HT-29 (cell line): Measurements from ENCODE around the gene WNT8B. TPM values are rescaled to one million over a fixed set of nuclear protein-coding genes. Genes with fewer than 3 reads are reported as not detected.

Experiments
- DNase-seq: peaks from one replicate; pipeline ENCODE4 v3.0.0-alpha.2; 2015; ENCODE audit warnings: low spot score
- total RNA-seq: library from RNA; depleted of rRNA; stranded (reverse); fragments of >200 nt; shearing (Covaris generic); gene quantifications from 2 replicates; pipeline ENCODE4 v1.2.3, GENCODE V29; 2014

Gene WNT8B
- total RNA-seq, 1 experiment from 2014 or later, result 0.23 TPM

GRCh38 chr10:100483876-100484666, 21.3 kb downstream of the WNT8B start:
- DNase-seq, result no peak

- DNase-seq, result no peak
Measured at GRCh38 chr10:100485366-100485765, 22.6 kb downstream of the WNT8B start.

DNA sequence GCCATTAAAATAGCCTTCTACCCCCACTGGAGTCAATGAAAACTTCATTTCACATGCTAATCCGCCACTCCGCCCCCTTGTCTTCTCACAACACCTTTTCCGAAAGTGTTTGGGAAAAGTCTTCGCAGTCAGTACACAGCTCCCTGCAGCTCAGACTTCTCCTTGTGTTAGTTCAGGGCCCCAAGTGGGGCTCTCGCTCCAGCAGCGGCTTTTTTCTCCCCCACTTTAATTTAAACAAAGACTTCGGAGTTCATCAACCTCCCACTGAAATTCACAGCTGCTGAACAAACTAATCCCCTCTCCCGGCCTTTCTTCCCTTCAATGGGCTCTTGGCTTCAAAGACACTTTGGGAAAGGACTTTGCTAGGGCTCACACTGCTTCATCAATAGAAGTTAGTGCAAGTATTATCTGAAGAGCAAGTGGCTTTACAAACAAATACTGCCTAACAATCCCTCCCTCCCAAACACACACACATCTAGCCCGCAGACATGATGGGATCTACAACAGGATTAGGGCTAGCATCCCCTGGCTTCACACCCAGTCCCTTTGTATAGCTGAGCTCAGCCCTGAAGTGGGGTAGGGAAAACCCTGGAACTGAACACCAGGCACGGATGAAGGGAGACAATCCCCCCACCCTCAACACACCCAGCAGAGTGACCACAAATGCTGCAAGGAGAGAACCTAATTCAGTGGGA, 23.1 kb downstream of the WNT8B start:
- no peak for DNase-seq

- no peak for DNase-seq
Measured at GRCh38 chr10:100487529-100487928, 24.7 kb downstream of the WNT8B start.

DNA sequence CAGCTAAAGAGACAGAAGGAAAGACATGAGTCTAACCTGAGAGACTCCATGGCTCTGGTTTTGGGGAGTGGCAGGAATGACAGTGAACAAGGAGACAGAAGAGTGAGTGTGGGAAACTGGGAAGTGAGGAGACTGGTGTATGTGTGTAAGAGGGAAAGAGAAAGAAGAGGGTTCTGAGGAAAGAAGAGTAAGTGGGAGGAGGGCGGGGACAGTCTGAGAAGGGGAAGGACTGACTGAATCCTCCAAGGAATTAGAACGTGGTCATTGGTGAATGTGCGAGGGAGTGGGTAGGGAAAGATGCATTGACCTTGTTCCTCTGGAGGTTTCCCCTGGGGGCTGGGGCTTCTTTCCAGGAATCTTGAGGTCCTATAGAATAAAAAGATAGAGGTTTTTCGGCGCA, 26.6 kb downstream of the WNT8B start:
- no peak for DNase-seq

- DNase-seq, result no peak
Measured at GRCh38 chr10:100490531-100490930, 27.7 kb downstream of the WNT8B start.

- no peak for DNase-seq
Measured at GRCh38 chr10:100496567-100496966, 33.8 kb downstream of the WNT8B start.

DNA sequence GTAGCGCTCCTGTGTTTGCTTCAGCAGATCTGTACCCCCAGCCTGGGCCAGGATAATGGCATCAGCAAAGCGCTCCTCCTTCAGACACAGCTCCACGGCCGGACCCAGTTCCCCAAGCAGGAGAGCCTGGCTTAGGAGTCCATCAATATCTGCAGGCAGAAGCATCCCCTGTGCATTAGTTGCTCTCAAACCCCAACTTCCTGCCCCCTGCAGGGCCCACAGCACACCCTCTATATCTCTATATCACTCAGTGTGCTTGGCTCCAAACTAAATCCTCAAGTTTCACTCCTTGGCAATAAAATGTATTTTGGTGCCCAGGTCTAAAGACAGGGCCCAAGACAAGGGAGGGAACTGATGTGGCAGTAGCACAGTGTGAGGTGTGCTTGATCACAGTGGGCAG, 35.2 kb downstream of the WNT8B start:
- no peak for DNase-seq

DNA sequence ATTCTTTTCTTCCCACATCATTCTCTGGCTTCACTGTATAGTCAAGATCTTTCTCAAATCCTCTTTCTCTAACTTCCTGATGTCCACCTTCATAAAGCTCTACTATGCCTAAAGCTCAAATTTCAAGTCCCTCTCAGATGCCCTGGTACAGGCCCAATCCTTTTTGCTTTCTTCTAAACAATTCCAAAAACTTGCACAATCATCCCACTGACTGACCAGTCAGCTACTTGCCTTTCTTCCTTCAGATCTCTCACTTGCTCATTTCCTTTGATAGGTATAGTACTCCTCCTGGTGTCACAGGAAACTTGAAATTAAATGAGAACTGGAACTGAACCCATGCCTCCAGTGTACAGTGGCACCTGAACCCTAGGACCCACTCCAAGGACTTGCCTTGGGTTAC, 38.6 kb downstream of the WNT8B start:
- no peak for DNase-seq

DNA sequence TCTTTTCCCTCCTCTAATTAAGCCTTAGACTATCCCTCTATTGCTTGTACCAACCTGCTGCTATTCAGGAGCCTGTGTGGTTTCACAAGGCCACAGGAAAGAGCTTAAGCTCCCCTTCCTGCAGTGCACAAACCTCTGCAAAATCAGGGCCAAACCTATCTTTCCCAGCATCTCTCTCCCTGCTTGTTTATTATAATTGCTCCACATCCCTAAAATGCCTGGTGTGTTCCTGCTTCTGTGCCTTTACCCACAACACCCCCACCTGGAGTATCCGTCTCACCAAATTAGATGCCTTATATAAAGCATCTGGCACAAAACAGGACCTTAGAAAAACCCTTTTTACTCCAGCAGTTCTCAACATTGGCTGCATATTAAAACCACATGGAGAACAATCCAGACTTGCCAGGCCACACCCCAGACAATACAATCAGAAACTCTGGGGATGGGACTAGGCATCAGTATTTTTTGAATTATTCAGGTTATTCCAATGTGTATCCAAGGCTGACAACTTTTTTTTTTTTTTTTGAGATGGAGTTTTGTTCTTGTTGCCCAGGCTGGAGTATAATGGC, 40.2 kb downstream of the WNT8B start:
- DNase-seq, result no peak

DNA sequence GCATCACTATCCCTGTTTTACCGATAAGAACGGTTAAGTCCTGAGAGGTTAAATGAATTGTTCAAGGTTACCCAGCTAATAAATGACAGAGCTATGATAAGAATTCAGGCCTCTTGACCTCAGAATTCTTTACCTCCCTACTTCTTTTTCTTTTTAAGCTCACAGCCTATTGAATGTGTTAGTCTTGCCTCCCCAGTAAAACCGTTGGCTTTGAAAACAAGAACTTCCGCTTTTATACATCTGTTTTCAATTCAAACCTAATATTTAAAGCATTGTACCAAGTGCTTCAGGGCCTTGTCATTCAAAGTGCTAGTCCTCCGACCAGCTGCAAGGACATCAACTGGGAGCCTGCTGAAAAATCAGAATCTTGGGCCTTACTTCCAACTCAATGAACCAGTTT, 41.3 kb downstream of the WNT8B start:
- no peak for DNase-seq

DNA sequence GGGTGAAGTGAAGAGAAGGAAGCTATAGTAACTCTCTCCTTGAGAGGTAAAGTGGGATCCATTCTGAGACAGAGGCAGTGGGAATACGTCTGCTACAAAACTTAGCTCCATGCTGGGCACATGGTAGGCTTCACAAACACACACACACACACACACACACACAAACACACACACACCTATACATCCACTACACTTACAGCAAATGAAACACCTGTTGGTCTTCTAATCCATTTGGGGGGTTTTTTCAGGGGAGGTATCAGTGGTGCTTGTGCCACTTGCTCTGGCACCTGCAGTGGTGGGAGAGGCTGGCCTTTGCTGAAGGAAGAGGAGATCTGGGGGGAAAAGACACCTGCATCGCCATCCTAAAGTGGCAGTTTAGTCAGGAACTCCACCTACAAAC, 42.4 kb downstream of the WNT8B start:
- no peak for DNase-seq

GRCh38 chr10:100506596-100507356, 44.0 kb downstream of the WNT8B start:
- DNase-seq, result no peak

DNA sequence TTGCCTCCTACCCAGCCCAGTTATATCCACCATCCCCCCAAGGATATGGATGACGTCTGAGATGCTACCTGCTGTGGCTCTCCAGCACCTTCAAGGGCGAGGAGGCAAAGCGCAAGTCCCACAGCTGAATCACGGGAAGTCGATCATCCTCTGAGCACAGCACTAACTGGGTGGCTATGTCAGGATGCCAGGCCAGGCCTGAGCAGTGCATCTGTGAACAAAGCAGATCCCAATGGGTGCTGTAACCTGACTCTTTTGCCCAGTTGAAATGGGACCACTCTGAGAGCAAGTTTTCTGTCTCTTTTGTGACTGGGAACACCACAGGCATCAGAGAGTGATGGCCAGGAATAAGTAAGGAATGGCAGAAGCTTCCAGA, 44.5 kb downstream of the WNT8B start:
- DNase-seq, result no peak

DNA sequence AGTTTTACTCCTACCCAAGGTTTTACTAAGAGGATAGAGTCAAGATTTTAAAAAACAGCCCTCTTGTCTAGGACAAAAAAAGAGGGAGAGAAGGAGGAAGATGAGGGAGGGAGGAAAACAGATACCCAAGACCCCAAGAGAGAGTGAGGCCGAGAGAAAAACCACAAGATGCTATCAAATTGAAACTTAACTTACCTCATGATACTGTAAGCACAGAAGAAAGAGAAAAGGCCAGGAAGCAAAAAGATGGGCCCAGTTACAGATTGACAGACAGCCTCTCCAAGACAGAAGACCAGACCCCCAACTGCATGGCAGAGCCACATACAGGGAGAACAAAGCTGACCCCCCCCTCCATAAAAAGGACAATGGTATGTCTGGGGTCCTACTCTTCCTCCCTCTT, 45.5 kb downstream of the WNT8B start:
- DNase-seq, result no peak

GRCh38 chr10:100508691-100509150, 45.9 kb downstream of the WNT8B start:
- DNase-seq, result peak; percentile 75

- DNase-seq, result no peak
Measured at GRCh38 chr10:100509241-100509840, 46.5 kb downstream of the WNT8B start.

- DNase-seq, result peak; percentile 43
Measured at GRCh38 chr10:100510533-100511308, 47.9 kb downstream of the WNT8B start.

DNA sequence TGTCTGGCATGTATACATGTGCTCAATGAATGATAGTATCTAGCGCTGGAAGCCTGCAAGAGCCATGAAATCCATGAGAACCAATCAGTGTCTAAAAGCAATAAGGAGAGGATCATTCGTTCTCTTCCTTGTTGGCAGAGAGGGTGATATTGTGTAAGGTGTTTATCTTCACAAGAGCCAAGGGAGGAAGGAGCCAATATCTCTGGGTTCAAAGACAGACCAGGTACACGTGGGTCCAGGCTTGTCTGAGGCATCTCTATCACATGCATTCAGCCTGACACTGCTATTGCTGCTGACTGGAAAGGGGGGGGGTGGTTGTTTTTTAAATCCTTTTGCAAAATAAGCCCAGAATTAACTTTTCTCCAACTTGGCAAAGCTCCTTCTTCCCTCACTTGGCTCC, 52.8 kb downstream of the WNT8B start:
- DNase-seq, result no peak

- DNase-seq, result peak; percentile 31
Measured at GRCh38 chr10:100516847-100517246, 54.0 kb downstream of the WNT8B start.

- peak; percentile 86 for DNase-seq
Measured at GRCh38 chr10:100518761-100519241, 56.0 kb downstream of the WNT8B start.
